ENCODE results near the gene SKAP1.

- TF ChIP-seq, protein P1, sequence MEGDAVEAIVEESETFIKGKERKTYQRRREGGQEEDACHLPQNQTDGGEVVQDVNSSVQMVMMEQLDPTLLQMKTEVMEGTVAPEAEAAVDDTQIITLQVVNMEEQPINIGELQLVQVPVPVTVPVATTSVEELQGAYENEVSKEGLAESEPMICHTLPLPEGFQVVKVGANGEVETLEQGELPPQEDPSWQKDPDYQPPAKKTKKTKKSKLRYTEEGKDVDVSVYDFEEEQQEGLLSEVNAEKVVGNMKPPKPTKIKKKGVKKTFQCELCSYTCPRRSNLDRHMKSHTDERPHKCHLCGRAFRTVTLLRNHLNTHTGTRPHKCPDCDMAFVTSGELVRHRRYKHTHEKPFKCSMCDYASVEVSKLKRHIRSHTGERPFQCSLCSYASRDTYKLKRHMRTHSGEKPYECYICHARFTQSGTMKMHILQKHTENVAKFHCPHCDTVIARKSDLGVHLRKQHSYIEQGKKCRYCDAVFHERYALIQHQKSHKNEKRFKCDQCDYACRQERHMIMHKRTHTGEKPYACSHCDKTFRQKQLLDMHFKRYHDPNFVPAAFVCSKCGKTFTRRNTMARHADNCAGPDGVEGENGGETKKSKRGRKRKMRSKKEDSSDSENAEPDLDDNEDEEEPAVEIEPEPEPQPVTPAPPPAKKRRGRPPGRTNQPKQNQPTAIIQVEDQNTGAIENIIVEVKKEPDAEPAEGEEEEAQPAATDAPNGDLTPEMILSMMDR (IDR thresholded peaks at IDR 0.05) = no peak
- no peak for TF ChIP-seq POLR2A (IDR thresholded peaks at IDR 0.05)
Observed at GRCh38 chr17:48392857-48393256, 37.2 kb downstream of the SKAP1 start.
